ENCODE results near the gene E2F6. TPM values are rescaled to one million over a fixed set of nuclear protein-coding genes. Genes with fewer than 3 reads are reported as not detected.

E2F6 gene
- total RNA-seq, 1 experiment from 2014 or later: 21.8 TPM

DNA sequence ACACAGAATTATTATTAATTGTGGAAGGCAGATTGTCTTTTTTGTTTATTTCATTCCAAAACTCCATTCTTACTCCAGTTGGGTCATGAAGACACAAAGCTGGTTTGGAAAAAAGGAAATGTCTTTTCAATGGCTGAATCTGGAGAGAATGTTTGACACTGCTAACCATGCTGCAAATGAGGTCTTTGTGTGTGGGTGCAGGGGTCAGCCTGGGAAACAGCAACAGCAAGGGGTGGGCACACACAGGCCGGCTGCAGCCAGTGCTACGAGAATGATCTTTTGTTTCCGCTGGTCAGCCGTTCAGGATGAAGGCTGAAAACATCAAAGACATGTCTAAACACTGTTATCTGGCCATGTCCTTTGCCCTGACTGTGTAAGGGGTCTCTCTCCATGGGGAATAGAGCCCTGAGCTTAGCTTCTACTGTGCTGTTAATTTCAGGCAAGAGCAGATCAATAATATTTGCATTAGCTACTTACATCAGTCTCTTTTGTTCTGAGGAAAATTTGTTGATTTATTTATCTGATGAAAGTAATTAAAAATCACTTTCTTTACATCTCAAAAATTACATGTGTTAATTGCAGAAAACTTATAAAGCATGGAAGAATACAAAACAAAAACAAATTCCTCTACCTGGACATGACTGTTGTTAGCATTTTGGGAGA, 33.3 kb upstream of the E2F6 start:
- Histone ChIP-seq H2BK15ac (ENCODE audit: low read depth, low read length) (no peak overlapping the region), H3K27me3 (ENCODE audit: insufficient read depth, low read length) (no peaks in the 10 kb centered on the region), H2BK5ac (ENCODE audit: insufficient read length, low read length) (no peak overlapping the region), H3K14ac (ENCODE audit: insufficient read depth, low read length) (no peak overlapping the region), H2AK5ac (ENCODE audit: insufficient read length, low read length) (no peak overlapping the region), H3K23me2 (ENCODE audit: insufficient read length, low read depth, low read length, poor library complexity, severe bottlenecking) (no peaks in the 10 kb centered on the region), H4K5ac (ENCODE audit: insufficient read length, low read depth, low read length) (no peak overlapping the region), H3T11ph (ENCODE audit: low read length) (no peak overlapping the region), H2BK12ac (ENCODE audit: insufficient read length, low read depth, low read length) (no peak overlapping the region), H3K9me3 (ENCODE audit: control insufficient read depth, low read depth, low read length) (no peaks in the 10 kb centered on the region), H3K18ac (ENCODE audit: insufficient read length, low read depth, low read length) (no peak overlapping the region), H3K9ac (ENCODE audit: extremely low read depth, insufficient read length, low read length) (no peak overlapping the region), H4K20me1 (ENCODE audit: control insufficient read depth, insufficient read depth, insufficient read length) (no peaks in the 10 kb centered on the region), H2BK20ac (ENCODE audit: low read depth, low read length, poor library complexity, severe bottlenecking) (no peak overlapping the region), H3K27ac (ENCODE audit: insufficient read length, low read depth, low read length) (no peak overlapping the region), H3K79me2 (ENCODE audit: insufficient read depth, low read length) (peaks cover 4% of the 10 kb centered on the region; the same call in 1 of the 2 replicates), H4K91ac (ENCODE audit: insufficient read length, low read depth, low read length) (no peak overlapping the region), H4K8ac (replicated peaks; ENCODE audit: insufficient read length, low read depth, low read length) (no peak overlapping the region), H3K4me1 (ENCODE audit: insufficient read depth, low read length) (peaks cover 2% of the 10 kb centered on the region; the same call in 1 of the 2 replicates), H3K56ac (ENCODE audit: insufficient read length, low read depth, low read length) (no peak overlapping the region), H3K79me1 (ENCODE audit: insufficient read depth, low read depth, low read length, poor library complexity, severe bottlenecking) (no peaks in the 10 kb centered on the region), H3K23ac (ENCODE audit: insufficient read length, low read depth, low read length) (no peak overlapping the region), H3K4me2 (ENCODE audit: insufficient read depth, insufficient read length, low read length) (no peak overlapping the region), H2AFZ (ENCODE audit: low read length) (no peak overlapping the region), H3K4ac (ENCODE audit: low read depth, low read length) (no peak overlapping the region), H2BK120ac (ENCODE audit: low read depth, low read length, poor library complexity, severe bottlenecking) (no peak overlapping the region)
- WGBS (ENCODE audit: extremely low coverage, insufficient read length, low lambda C conversion rate): no CpG with 5 or more reads among the region's 4 CpGs
- no peak overlapping the region for H3K4me3 Mint-ChIP-seq
- peaks cover 0 to 10% (median 9%) of the 10 kb centered on the region in 3 experiments; a peak in 5 of 7 replicates for H3K36me3 Mint-ChIP-seq (ENCODE audit: insufficient read depth in 1 of 3, low read depth in 3 of 3)
- H3K4me1 Mint-ChIP-seq: peaks cover 27 to 31% of the 10 kb centered on the region in 2 experiments
- no peaks in the 10 kb centered on the region for H3K27me3 Mint-ChIP-seq (ENCODE audit: low read depth)
- TF ChIP-seq, protein P1, sequence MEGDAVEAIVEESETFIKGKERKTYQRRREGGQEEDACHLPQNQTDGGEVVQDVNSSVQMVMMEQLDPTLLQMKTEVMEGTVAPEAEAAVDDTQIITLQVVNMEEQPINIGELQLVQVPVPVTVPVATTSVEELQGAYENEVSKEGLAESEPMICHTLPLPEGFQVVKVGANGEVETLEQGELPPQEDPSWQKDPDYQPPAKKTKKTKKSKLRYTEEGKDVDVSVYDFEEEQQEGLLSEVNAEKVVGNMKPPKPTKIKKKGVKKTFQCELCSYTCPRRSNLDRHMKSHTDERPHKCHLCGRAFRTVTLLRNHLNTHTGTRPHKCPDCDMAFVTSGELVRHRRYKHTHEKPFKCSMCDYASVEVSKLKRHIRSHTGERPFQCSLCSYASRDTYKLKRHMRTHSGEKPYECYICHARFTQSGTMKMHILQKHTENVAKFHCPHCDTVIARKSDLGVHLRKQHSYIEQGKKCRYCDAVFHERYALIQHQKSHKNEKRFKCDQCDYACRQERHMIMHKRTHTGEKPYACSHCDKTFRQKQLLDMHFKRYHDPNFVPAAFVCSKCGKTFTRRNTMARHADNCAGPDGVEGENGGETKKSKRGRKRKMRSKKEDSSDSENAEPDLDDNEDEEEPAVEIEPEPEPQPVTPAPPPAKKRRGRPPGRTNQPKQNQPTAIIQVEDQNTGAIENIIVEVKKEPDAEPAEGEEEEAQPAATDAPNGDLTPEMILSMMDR (conservative IDR thresholded peaks at IDR 0.05): no peak
- no peak for DNase-seq
- H3K9me3 Mint-ChIP-seq: peaks cover 7 to 9% of the 10 kb centered on the region in 2 experiments; a peak in 4 of 5 replicates
- no peak overlapping the region for H3K27ac Mint-ChIP-seq

Measured in H9 (cell line).